Astrocyte (in vitro differentiated cells and primary cell): Measurements from ENCODE around the gene VAV1. TPM values are rescaled to one million over a fixed set of nuclear protein-coding genes. Genes with fewer than 3 reads are reported as not detected.
A peak's percentile ranks its signal among the peaks of the same experiment; 100 is the strongest.

ENCODE experiments used
- DNase-seq: peaks from one replicate; pipeline ENCODE4 v3.0.0-alpha.2; 2010; ENCODE audit warnings: low read depth
- FAIRE-seq: peaks from 2 replicates; lab custom pipeline; 2011; peaks lifted over from hg19 to GRCh38; lab: Jason Lieb, UNC
- H2AFZ ChIP-seq: 2 replicates; pipeline ENCODE4 v1.6.0; 2012; ENCODE audit warnings: low read depth, low read length, inconsistent platforms
- H3K27ac ChIP-seq: 2 replicates; pipeline ENCODE4 v1.5.1; 2011; ENCODE audit warnings: low read depth, low read length, inconsistent platforms
- H3K27me3 ChIP-seq: 2 replicates; pipeline ENCODE4 v1.6.0; 2011; ENCODE audit warnings: low read length, inconsistent platforms; ENCODE audit not compliant: insufficient read depth
- H3K36me3 ChIP-seq: 2 replicates; pipeline ENCODE4 v1.5.1; 2011; ENCODE audit warnings: low read length, inconsistent platforms; ENCODE audit not compliant: insufficient read depth
- H3K4me1 ChIP-seq: 2 replicates; pipeline ENCODE4 v1.5.1; 2011; ENCODE audit warnings: low read length, inconsistent platforms; ENCODE audit not compliant: insufficient read depth
- H3K4me2 ChIP-seq: 2 replicates; pipeline ENCODE4 v1.6.0; 2012; ENCODE audit warnings: low read length, inconsistent platforms
- H3K4me3 ChIP-seq: 2 replicates; pipeline ENCODE4 v1.5.1; 2011; ENCODE audit warnings: low read depth, mild to moderate bottlenecking, low read length, inconsistent platforms; ENCODE audit not compliant: insufficient read depth
- H3K79me2 ChIP-seq: 2 replicates; pipeline ENCODE4 v1.6.0; 2012; ENCODE audit warnings: mild to moderate bottlenecking, low read length, inconsistent platforms; ENCODE audit not compliant: insufficient read depth
- H3K9ac ChIP-seq: 2 replicates; pipeline ENCODE4 v1.6.0; 2012; ENCODE audit warnings: mild to moderate bottlenecking, low read length, inconsistent platforms
- H3K9me3 ChIP-seq: 2 replicates; pipeline ENCODE4 v1.5.1; 2012; ENCODE audit warnings: low read depth, mild to moderate bottlenecking, low read length, inconsistent platforms; ENCODE audit not compliant: insufficient read depth
- H4K20me1 ChIP-seq: 2 replicates; pipeline ENCODE4 v1.6.0; 2012; ENCODE audit warnings: low read length, inconsistent platforms; ENCODE audit not compliant: insufficient read depth
- H3K27ac Mint-ChIP-seq: one replicate; pipeline ENCODE4 v1.8.0; 2021; ENCODE audit warnings: mild to moderate bottlenecking, mixed read lengths; ENCODE audit not compliant: unreplicated experiment
- H3K27me3 Mint-ChIP-seq: one replicate; pipeline ENCODE4 v1.8.0; 2021; ENCODE audit warnings: low read depth, mixed read lengths; ENCODE audit not compliant: unreplicated experiment
- H3K36me3 Mint-ChIP-seq: one replicate; pipeline ENCODE4 v1.8.0; 2021; ENCODE audit warnings: low read depth, mixed read lengths; ENCODE audit not compliant: unreplicated experiment
- H3K4me1 Mint-ChIP-seq: one replicate; pipeline ENCODE4 v1.8.0; 2021; ENCODE audit warnings: low read depth, mixed read lengths; ENCODE audit not compliant: unreplicated experiment
- H3K4me3 Mint-ChIP-seq: one replicate; pipeline ENCODE4 v1.8.0; 2021; ENCODE audit warnings: mild to moderate bottlenecking, moderate library complexity, mixed read lengths; ENCODE audit not compliant: unreplicated experiment
- H3K9me3 Mint-ChIP-seq: one replicate; pipeline ENCODE4 v1.8.0; 2021; ENCODE audit warnings: mild to moderate bottlenecking, mixed read lengths; ENCODE audit not compliant: unreplicated experiment
- EZH2 ChIP-seq: IDR thresholded peaks from 2 replicates; pipeline ENCODE4 v1.6.1; 2012; ENCODE audit warnings: mild to moderate bottlenecking, low read length, inconsistent platforms; ENCODE audit not compliant: insufficient read depth
- total RNA-seq: library from RNA; stranded (reverse); gene quantifications from 2 replicates; pipeline ENCODE4 v1.2.1, GENCODE V29; 2021
- TF ChIP-seq, protein P1 (sequence below): IDR thresholded peaks from 2 replicates; pipeline ENCODE4 v1.5.1; 2011; ENCODE audit warnings: low read depth, mild to moderate bottlenecking, inconsistent platforms, low read length, moderate library complexity; ENCODE audit not compliant: insufficient read depth

The VAV1 gene
- total RNA-seq, 1 donor from 2014 or later, result not detected

DNA sequence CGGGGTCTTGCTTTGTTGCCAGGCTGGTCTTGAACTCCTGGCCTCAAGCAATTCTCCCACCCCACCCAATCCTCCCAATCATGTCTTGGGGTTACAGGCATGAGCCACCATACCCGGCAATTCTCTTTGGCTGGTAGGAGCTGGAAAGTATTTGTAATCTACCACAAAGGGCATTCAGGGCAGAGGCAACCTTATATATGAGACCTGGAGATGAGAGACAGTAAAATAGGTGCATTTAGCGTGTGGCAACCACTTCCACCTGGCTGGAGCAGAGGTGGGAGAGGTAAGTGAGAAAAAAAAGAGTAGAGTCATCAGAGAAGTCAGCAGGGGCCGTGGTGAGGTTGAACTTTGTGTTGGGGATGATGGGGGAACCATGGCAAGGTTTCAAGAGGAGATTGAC is 36.8 kb downstream of the VAV1 start:
- H3K9me3 Mint-ChIP-seq, result peaks cover 12% of the 10 kb centered on the region

DNA sequence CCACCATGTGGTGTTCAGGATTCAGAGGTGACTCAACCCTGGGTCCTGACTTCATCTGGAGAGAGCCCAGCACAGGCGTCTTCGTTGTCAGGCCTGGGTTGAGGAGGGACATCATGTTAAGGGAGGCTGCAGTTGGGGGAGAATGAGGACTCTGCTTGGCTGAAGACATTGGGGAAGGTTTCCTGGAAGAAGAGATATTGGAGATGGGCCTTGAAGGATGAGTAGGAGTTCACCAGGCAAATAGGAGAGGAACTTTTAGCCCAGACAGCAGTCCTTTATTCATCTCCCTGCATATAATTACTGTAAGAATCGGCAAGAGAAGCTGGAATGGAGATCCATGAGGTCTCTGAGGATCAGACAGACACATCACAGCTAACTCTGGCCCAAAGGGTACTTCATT is 38.9 kb downstream of the VAV1 start:
- FAIRE-seq, result no peak
- H3K4me1 Mint-ChIP-seq, result no peaks in the 10 kb centered on the region
- H3K27me3 Mint-ChIP-seq, result no peaks in the 10 kb centered on the region
- Histone ChIP-seq H3K4me2 (no peak overlapping the region), H3K9me3 (peaks cover 8% of the 10 kb centered on the region), H3K79me2 (no peaks in the 10 kb centered on the region), H3K27ac (no peak overlapping the region), H3K27me3 (no peaks in the 10 kb centered on the region), H3K4me3 (no peak overlapping the region), H3K9ac (no peak overlapping the region), H3K36me3 (no peaks in the 10 kb centered on the region), H4K20me1 (no peaks in the 10 kb centered on the region), H2AFZ (no peak overlapping the region), H3K4me1 (no peaks in the 10 kb centered on the region)
- no peak overlapping the region for H3K27ac Mint-ChIP-seq
- no peak overlapping the region for H3K4me3 Mint-ChIP-seq
- no peaks in the 10 kb centered on the region for H3K36me3 Mint-ChIP-seq
- DNase-seq, result no peak
- peaks cover 12% of the 10 kb centered on the region for H3K9me3 Mint-ChIP-seq
- no peak for TF ChIP-seq EZH2
- TF ChIP-seq, protein P1, sequence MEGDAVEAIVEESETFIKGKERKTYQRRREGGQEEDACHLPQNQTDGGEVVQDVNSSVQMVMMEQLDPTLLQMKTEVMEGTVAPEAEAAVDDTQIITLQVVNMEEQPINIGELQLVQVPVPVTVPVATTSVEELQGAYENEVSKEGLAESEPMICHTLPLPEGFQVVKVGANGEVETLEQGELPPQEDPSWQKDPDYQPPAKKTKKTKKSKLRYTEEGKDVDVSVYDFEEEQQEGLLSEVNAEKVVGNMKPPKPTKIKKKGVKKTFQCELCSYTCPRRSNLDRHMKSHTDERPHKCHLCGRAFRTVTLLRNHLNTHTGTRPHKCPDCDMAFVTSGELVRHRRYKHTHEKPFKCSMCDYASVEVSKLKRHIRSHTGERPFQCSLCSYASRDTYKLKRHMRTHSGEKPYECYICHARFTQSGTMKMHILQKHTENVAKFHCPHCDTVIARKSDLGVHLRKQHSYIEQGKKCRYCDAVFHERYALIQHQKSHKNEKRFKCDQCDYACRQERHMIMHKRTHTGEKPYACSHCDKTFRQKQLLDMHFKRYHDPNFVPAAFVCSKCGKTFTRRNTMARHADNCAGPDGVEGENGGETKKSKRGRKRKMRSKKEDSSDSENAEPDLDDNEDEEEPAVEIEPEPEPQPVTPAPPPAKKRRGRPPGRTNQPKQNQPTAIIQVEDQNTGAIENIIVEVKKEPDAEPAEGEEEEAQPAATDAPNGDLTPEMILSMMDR, result no peak

More for the DNA sequence above, 36.8 kb downstream of the VAV1 start:
- Histone ChIP-seq H3K4me3 (no peak overlapping the region), H3K36me3 (no peaks in the 10 kb centered on the region), H3K9ac (no peak overlapping the region), H3K4me1 (no peaks in the 10 kb centered on the region), H4K20me1 (no peaks in the 10 kb centered on the region), H3K27ac (no peak overlapping the region), H3K79me2 (no peaks in the 10 kb centered on the region), H2AFZ (no peak overlapping the region), H3K27me3 (no peaks in the 10 kb centered on the region), H3K4me2 (no peak overlapping the region), H3K9me3 (peaks cover 6% of the 10 kb centered on the region)
- DNase-seq, result no peak
- Mint-ChIP-seq H3K36me3 (no peaks in the 10 kb centered on the region), H3K27ac (no peak overlapping the region), H3K4me3 (no peak overlapping the region), H3K4me1 (no peaks in the 10 kb centered on the region), H3K27me3 (no peaks in the 10 kb centered on the region)
- no peak for TF ChIP-seq EZH2
- TF ChIP-seq, protein P1, result no peak
- FAIRE-seq, result no peak

DNA sequence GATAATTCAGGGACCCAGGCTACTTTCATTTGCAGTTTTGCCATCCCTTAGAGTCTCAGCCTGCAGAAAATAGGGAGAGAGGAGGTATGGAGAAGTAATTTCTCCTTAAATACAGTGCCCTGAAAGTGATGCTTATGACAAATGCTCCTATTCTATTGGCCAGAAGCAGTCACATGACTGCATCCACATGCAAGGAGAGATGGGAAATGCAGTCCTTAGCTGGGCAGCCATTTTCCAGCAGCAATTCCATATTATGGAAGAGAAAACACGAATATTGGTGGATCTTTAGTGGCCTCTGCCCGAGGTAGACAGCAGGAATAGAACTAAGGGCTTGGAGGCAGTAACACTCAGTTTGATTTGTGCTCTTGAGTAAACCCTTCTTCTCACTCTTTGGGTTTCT is 39.4 kb downstream of the VAV1 start:
- Histone ChIP-seq H3K9me3 (peaks cover 10% of the 10 kb centered on the region), H3K36me3 (no peaks in the 10 kb centered on the region), H2AFZ (peak overlapping the region; percentile 54), H3K79me2 (no peaks in the 10 kb centered on the region), H3K4me2 (no peak overlapping the region), H3K9ac (no peak overlapping the region), H3K4me3 (no peak overlapping the region), H3K4me1 (no peaks in the 10 kb centered on the region), H3K27me3 (no peaks in the 10 kb centered on the region), H3K27ac (no peak overlapping the region), H4K20me1 (no peaks in the 10 kb centered on the region)
- Mint-ChIP-seq H3K4me3 (no peak overlapping the region), H3K9me3 (peaks cover 12% of the 10 kb centered on the region), H3K36me3 (no peaks in the 10 kb centered on the region), H3K27ac (no peak overlapping the region), H3K27me3 (no peaks in the 10 kb centered on the region), H3K4me1 (no peaks in the 10 kb centered on the region)
- DNase-seq (peak; percentile 36), FAIRE-seq (peak; percentile 47)
- TF ChIP-seq EZH2, result no peak
- TF ChIP-seq, protein P1, result no peak
